ENCODE data around the gene DPP9.

The DPP9 gene

GRCh38 chr19:4709440-4710280 is 14.0 kb downstream of the DPP9 start:
- no peak for DNase-seq (ENCODE audit: low spot score)

- no peak for DNase-seq (ENCODE audit: low spot score)
These were observed 15.5 kb downstream of the DPP9 start for GRCh38 chr19:4707956-4708650.

GRCh38 chr19:4707322-4707721 is 16.3 kb downstream of the DPP9 start:
- no peak for DNase-seq (ENCODE audit: low spot score)

- no peak for DNase-seq (ENCODE audit: low spot score)
These were observed 18.1 kb downstream of the DPP9 start for GRCh38 chr19:4705413-4706131.

GRCh38 chr19:4704317-4704673 is 19.3 kb downstream of the DPP9 start:
- DNase-seq (ENCODE audit: low spot score), result no peak

GRCh38 chr19:4703671-4704316 is 19.8 kb downstream of the DPP9 start:
- no peak for DNase-seq (ENCODE audit: low spot score)

- no peak for DNase-seq (ENCODE audit: low spot score)
These were observed 20.9 kb downstream of the DPP9 start for GRCh38 chr19:4702764-4703163.

GRCh38 chr19:4701557-4701956 is 22.1 kb downstream of the DPP9 start:
- DNase-seq (ENCODE audit: low spot score), result no peak

GRCh38 chr19:4700693-4700970 is 23.0 kb downstream of the DPP9 start:
- no peak for DNase-seq (ENCODE audit: low spot score)

- no peak for DNase-seq (ENCODE audit: low spot score)
These were observed 23.6 kb downstream of the DPP9 start for GRCh38 chr19:4699826-4700692.

- no peak for DNase-seq (ENCODE audit: low spot score)
These were observed 26.3 kb downstream of the DPP9 start for GRCh38 chr19:4697304-4697703.

- no peak for DNase-seq (ENCODE audit: low spot score)
These were observed 28.4 kb downstream of the DPP9 start for GRCh38 chr19:4695224-4695731.

- no peak for DNase-seq (ENCODE audit: low spot score)
These were observed 29.2 kb downstream of the DPP9 start for GRCh38 chr19:4694211-4694987.

- no peak for DNase-seq (ENCODE audit: low spot score)
These were observed 30.0 kb downstream of the DPP9 start for GRCh38 chr19:4693471-4694121.

GRCh38 chr19:4693078-4693350 is 30.6 kb downstream of the DPP9 start:
- no peak for DNase-seq (ENCODE audit: low spot score)

GRCh38 chr19:4692251-4693077 is 31.2 kb downstream of the DPP9 start:
- DNase-seq (ENCODE audit: low spot score), result no peak

- no peak for DNase-seq (ENCODE audit: low spot score)
These were observed 32.3 kb downstream of the DPP9 start for GRCh38 chr19:4691373-4691772.

GRCh38 chr19:4690361-4690760 is 33.3 kb downstream of the DPP9 start:
- DNase-seq (ENCODE audit: low spot score), result no peak

- DNase-seq (ENCODE audit: low spot score), result no peak
These were observed 34.2 kb downstream of the DPP9 start for GRCh38 chr19:4689403-4689802.

- DNase-seq (ENCODE audit: low spot score), result no peak
These were observed 35.1 kb downstream of the DPP9 start for GRCh38 chr19:4688587-4688986.

All from NAMALWA (cell line).